ENCODE results near the gene APBA2. TPM values are rescaled to one million over a fixed set of nuclear protein-coding genes. Genes with fewer than 3 reads are reported as not detected.

APBA2 gene
- total and polyA plus RNA-seq, 7 donors = 0.06 to 0.36 (median 0.08) TPM; not detected in 2

- peaks cover 0 to 3% (median 0%) of the 10 kb centered on the region in 3 donors for H3K27me3 ChIP-seq (ENCODE audit: insufficient read depth in 3 of 3, low read length in 2 of 3)
- no peaks in the 10 kb centered on the region for H3K36me3 ChIP-seq (ENCODE audit: insufficient read depth in 1 of 2, low read depth in 1 of 2)
- no peak overlapping the region for H3K27ac ChIP-seq
- WGBS, 3 donors = 70 to 78% (median 71%) methylated on average over 5 of the region's 5 CpGs
- no peak for DNase-seq
- TF ChIP-seq CTCF (IDR thresholded peaks at IDR 0.05) = no peak
- H3K9me3 ChIP-seq = no peaks in the 10 kb centered on the region
- no peaks in the 10 kb centered on the region for H3K4me1 ChIP-seq
- intact Hi-C loops (cut with DNase I) = no loop called here
- no peak overlapping the region for H3K4me3 ChIP-seq
- ATAC-seq = no peak
These were observed 70.2 kb downstream of the APBA2 start for GRCh38 chr15:28955993-28956421.

GRCh38 chr15:28956491-28956890 is 70.7 kb downstream of the APBA2 start:
- DNase-seq = no peak
- Histone ChIP-seq H3K9me3 (no peaks in the 10 kb centered on the region), H3K27me3 (ENCODE audit: insufficient read depth in 3 of 3, low read length in 2 of 3) (peaks cover 0 to 3% (median 0%) of the 10 kb centered on the region in 3 donors), H3K4me1 (no peaks in the 10 kb centered on the region), H3K4me3 (no peak overlapping the region), H3K36me3 (ENCODE audit: insufficient read depth in 1 of 2, low read depth in 1 of 2) (no peaks in the 10 kb centered on the region), H3K27ac (no peak overlapping the region)
- WGBS, 3 donors = 88 to 90% (median 90%) methylated on average over 8 of the region's 8 CpGs
- intact Hi-C loops (cut with DNase I) = no loop called here
- no peak for TF ChIP-seq CTCF (IDR thresholded peaks at IDR 0.05)
- no peak for ATAC-seq

GRCh38 chr15:28957606-28958498 is 72.1 kb downstream of the APBA2 start:
- Histone ChIP-seq H3K4me3 (no peak overlapping the region), H3K27me3 (ENCODE audit: insufficient read depth in 3 of 3, low read length in 2 of 3) (peaks cover 0 to 3% (median 0%) of the 10 kb centered on the region in 3 donors), H3K9me3 (no peaks in the 10 kb centered on the region), H3K36me3 (ENCODE audit: insufficient read depth in 1 of 2, low read depth in 1 of 2) (no peaks in the 10 kb centered on the region), H3K27ac (no peak overlapping the region), H3K4me1 (no peaks in the 10 kb centered on the region)
- ATAC-seq (no peak), DNase-seq (no peak)
- intact Hi-C loops (cut with DNase I) = no loop called here
- no peak for TF ChIP-seq CTCF (IDR thresholded peaks at IDR 0.05)
- WGBS, 3 donors = 87 to 92% (median 91%) methylated on average over 18 of the region's 18 CpGs

GRCh38 chr15:28959326-28959725 is 73.6 kb downstream of the APBA2 start:
- ATAC-seq = no peak
- intact Hi-C loops (cut with DNase I) = no loop called here
- Histone ChIP-seq H3K9me3 (no peaks in the 10 kb centered on the region), H3K36me3 (ENCODE audit: insufficient read depth in 1 of 2, low read depth in 1 of 2) (no peaks in the 10 kb centered on the region), H3K4me3 (no peak overlapping the region), H3K27me3 (ENCODE audit: insufficient read depth in 3 of 3, low read length in 2 of 3) (no peaks in the 10 kb centered on the region), H3K4me1 (no peaks in the 10 kb centered on the region), H3K27ac (no peak overlapping the region)
- DNase-seq = no peak
- no peak for TF ChIP-seq CTCF (IDR thresholded peaks at IDR 0.05)
- 82 to 92% (median 92%) methylated on average over 7 of the region's 7 CpGs for WGBS, 3 donors

Measured in psoas muscle (tissue), 8 donors.